ENCODE results near the gene TGFBRAP1. TPM values are rescaled to one million over a fixed set of nuclear protein-coding genes. Genes with fewer than 3 reads are reported as not detected.

Gene TGFBRAP1
- total RNA-seq, 1 experiment from 2014 or later, result 19.3 TPM

DNA sequence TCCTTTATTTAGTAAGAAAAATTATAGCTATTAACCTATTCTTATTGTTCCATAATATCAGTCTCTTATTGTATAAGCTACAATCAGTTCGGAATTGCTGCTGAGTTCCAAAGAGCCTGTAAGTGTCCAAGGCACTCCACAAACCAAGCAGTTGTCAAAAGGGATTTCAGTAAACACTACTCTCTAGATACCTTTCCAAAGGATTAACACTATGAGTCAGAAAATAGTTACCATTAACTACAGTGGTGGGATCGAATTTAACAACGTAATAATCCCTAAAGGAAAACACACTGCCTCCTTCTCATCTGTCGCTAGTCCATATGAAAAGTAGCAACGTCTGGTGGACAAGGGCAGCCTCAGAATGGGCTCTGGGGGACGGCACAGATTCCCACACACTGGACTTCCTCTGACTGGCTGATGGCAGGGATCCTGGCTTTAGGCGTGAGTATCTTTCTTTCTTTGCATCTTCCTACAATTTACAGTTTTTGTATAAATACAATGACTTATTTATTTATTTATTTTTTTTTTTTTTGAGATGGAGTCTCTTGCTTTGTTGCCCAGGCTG is 8.8 kb downstream of the TGFBRAP1 start:
- no peak overlapping the region for H3K27ac Mint-ChIP-seq (ENCODE audit: low read depth, unreplicated experiment)
- H3K9me3 Mint-ChIP-seq (ENCODE audit: unreplicated experiment), result no peaks in the 10 kb centered on the region
- H3K36me3 Mint-ChIP-seq (ENCODE audit: insufficient read depth, unreplicated experiment), result peaks cover 10% of the 10 kb centered on the region
- no TSS peak for BruUV-seq (replicated peaks)
- no peak overlapping the region for H3K4me3 Mint-ChIP-seq (ENCODE audit: unreplicated experiment)
- intact Hi-C loops (cut with micrococcal nuclease), result no loop called here
- peaks cover 17% of the 10 kb centered on the region for H3K4me1 Mint-ChIP-seq (ENCODE audit: insufficient read depth, unreplicated experiment)
- DNase-seq (ENCODE audit: unreplicated experiment), result no peak
- H3K27me3 Mint-ChIP-seq (ENCODE audit: insufficient read depth, unreplicated experiment), result no peaks in the 10 kb centered on the region
- TF ChIP-seq, protein P1, sequence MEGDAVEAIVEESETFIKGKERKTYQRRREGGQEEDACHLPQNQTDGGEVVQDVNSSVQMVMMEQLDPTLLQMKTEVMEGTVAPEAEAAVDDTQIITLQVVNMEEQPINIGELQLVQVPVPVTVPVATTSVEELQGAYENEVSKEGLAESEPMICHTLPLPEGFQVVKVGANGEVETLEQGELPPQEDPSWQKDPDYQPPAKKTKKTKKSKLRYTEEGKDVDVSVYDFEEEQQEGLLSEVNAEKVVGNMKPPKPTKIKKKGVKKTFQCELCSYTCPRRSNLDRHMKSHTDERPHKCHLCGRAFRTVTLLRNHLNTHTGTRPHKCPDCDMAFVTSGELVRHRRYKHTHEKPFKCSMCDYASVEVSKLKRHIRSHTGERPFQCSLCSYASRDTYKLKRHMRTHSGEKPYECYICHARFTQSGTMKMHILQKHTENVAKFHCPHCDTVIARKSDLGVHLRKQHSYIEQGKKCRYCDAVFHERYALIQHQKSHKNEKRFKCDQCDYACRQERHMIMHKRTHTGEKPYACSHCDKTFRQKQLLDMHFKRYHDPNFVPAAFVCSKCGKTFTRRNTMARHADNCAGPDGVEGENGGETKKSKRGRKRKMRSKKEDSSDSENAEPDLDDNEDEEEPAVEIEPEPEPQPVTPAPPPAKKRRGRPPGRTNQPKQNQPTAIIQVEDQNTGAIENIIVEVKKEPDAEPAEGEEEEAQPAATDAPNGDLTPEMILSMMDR (IDR thresholded peaks at IDR 0.05; ENCODE audit: unreplicated experiment), result no peak
- CTCF ChIA-PET, result interaction anchor here (0.5 to 1.4 kb wide), 3 partner anchors 8 to 201 kb away, joined by 3 read pairs; no protein-coding TSS in a partner anchor
- POLR2A ChIA-PET, result interaction anchor here (0.6 to 1.7 kb wide), 3 partner anchors 8 to 89 kb away, joined by 3 to 6 read pairs (median 4); no protein-coding TSS in a partner anchor

- peaks cover 9% of the 10 kb centered on the region for H3K4me1 Mint-ChIP-seq (ENCODE audit: insufficient read depth, unreplicated experiment)
- H3K4me3 Mint-ChIP-seq (ENCODE audit: unreplicated experiment), result no peak overlapping the region
- H3K27ac Mint-ChIP-seq (ENCODE audit: low read depth, unreplicated experiment), result no peak overlapping the region
- no peaks in the 10 kb centered on the region for H3K27me3 Mint-ChIP-seq (ENCODE audit: insufficient read depth, unreplicated experiment)
- intact Hi-C loops (cut with micrococcal nuclease), result no loop called here
- BruUV-seq (replicated peaks), result no TSS peak
- peaks cover 8% of the 10 kb centered on the region for H3K36me3 Mint-ChIP-seq (ENCODE audit: insufficient read depth, unreplicated experiment)
- ChIA-PET CTCF (interaction anchor here (2.1 kb wide), 1 partner anchor 23 kb away, joined by 7 read pairs; no protein-coding TSS in a partner anchor), POLR2A (interaction anchor here (1.3 kb wide), 1 partner anchor 10 kb away, joined by 3 read pairs; no protein-coding TSS in a partner anchor)
- DNase-seq (ENCODE audit: unreplicated experiment), result no peak
- TF ChIP-seq, protein P1 (IDR thresholded peaks at IDR 0.05; ENCODE audit: unreplicated experiment), result no peak
- H3K9me3 Mint-ChIP-seq (ENCODE audit: unreplicated experiment), result no peaks in the 10 kb centered on the region
These were observed 11.6 kb downstream of the TGFBRAP1 start for GRCh38 chr2:105317937-105318336.

GRCh38 chr2:105315314-105315713 is 14.2 kb downstream of the TGFBRAP1 start:
- Mint-ChIP-seq H3K27me3 (ENCODE audit: insufficient read depth, unreplicated experiment) (no peaks in the 10 kb centered on the region), H3K4me3 (ENCODE audit: unreplicated experiment) (no peak overlapping the region), H3K36me3 (ENCODE audit: insufficient read depth, unreplicated experiment) (peaks cover 11% of the 10 kb centered on the region), H3K4me1 (ENCODE audit: insufficient read depth, unreplicated experiment) (peaks cover 5% of the 10 kb centered on the region), H3K27ac (ENCODE audit: low read depth, unreplicated experiment) (no peak overlapping the region), H3K9me3 (ENCODE audit: unreplicated experiment) (no peaks in the 10 kb centered on the region)
- TF ChIP-seq, protein P1 (IDR thresholded peaks at IDR 0.05; ENCODE audit: unreplicated experiment), result no peak
- BruUV-seq (replicated peaks), result no TSS peak
- no peak for DNase-seq (ENCODE audit: unreplicated experiment)
- ChIA-PET CTCF (interaction anchor here (0.6 kb wide), 1 partner anchor 35 kb away, joined by 3 read pairs; no protein-coding TSS in a partner anchor), POLR2A (no interaction called here)
- intact Hi-C loops (cut with micrococcal nuclease), result no loop called here

DNA sequence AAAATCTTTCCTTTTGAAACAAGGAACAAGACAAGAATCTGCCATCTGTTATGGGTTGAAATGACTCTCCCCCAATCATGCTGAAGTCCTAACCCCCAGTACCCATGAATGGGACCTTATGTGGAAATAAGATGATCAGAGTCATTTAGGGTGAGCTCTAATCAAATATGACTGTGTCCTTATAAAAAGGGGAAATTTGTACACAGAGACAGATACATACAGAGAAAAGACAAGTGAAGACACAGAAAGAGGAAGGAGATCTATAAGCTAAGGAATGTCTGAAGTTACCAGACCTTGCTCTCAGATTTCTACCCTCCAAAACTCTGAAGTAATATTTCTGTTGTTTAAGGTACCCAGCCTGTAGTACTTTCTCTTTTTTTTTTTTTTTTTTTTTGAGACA is 15.7 kb downstream of the TGFBRAP1 start:
- Mint-ChIP-seq H3K4me1 (ENCODE audit: insufficient read depth, unreplicated experiment) (peaks cover 5% of the 10 kb centered on the region), H3K9me3 (ENCODE audit: unreplicated experiment) (no peaks in the 10 kb centered on the region), H3K27ac (ENCODE audit: low read depth, unreplicated experiment) (no peak overlapping the region), H3K36me3 (ENCODE audit: insufficient read depth, unreplicated experiment) (peaks cover 9% of the 10 kb centered on the region), H3K27me3 (ENCODE audit: insufficient read depth, unreplicated experiment) (no peaks in the 10 kb centered on the region), H3K4me3 (ENCODE audit: unreplicated experiment) (no peak overlapping the region)
- DNase-seq (ENCODE audit: unreplicated experiment), result no peak
- POLR2A ChIA-PET, result interaction anchor here (1.8 kb wide), 1 partner anchor 15 kb away, joined by 7 read pairs; no protein-coding TSS in a partner anchor
- CTCF ChIA-PET, result interaction anchor here (0.7 to 0.9 kb wide), 2 partner anchors 75 to 1653 kb away, joined by 3 to 4 read pairs; no protein-coding TSS in a partner anchor
- intact Hi-C loops (cut with micrococcal nuclease), result no loop called here
- TF ChIP-seq, protein P1 (IDR thresholded peaks at IDR 0.05; ENCODE audit: unreplicated experiment), result no peak
- no TSS peak for BruUV-seq (replicated peaks)
